ENCODE results near the gene LRRC36.

Gene LRRC36

GRCh38 chr16:67378642-67379041 lies 52.0 kb downstream of the LRRC36 start:
- no peaks in the 10 kb centered on the region for H3K27me3 ChIP-seq (ENCODE audit: insufficient read depth, poor library complexity, severe bottlenecking)
- no peak overlapping the region for H3K27ac ChIP-seq (replicated peaks)
- no peak overlapping the region for H3K4me3 ChIP-seq (replicated peaks; ENCODE audit: insufficient read depth, low read length)
- no peak for DNase-seq (ENCODE audit: low read depth in 1 of 2, low spot score in 1 of 2)
- TF ChIP-seq SPI1 (IDR thresholded peaks at IDR 0.05; ENCODE audit: borderline replicate concordance, low read depth) (no peak), CTCF (IDR thresholded peaks at IDR 0.05; ENCODE audit: insufficient read depth, low read length) (no peak), POLR2AphosphoS5 (IDR thresholded peaks at IDR 0.05; ENCODE audit: low read depth) (no peak), GABPA (IDR thresholded peaks at IDR 0.05; ENCODE audit: low read depth) (no peak)
- TF ChIP-seq, protein P1, sequence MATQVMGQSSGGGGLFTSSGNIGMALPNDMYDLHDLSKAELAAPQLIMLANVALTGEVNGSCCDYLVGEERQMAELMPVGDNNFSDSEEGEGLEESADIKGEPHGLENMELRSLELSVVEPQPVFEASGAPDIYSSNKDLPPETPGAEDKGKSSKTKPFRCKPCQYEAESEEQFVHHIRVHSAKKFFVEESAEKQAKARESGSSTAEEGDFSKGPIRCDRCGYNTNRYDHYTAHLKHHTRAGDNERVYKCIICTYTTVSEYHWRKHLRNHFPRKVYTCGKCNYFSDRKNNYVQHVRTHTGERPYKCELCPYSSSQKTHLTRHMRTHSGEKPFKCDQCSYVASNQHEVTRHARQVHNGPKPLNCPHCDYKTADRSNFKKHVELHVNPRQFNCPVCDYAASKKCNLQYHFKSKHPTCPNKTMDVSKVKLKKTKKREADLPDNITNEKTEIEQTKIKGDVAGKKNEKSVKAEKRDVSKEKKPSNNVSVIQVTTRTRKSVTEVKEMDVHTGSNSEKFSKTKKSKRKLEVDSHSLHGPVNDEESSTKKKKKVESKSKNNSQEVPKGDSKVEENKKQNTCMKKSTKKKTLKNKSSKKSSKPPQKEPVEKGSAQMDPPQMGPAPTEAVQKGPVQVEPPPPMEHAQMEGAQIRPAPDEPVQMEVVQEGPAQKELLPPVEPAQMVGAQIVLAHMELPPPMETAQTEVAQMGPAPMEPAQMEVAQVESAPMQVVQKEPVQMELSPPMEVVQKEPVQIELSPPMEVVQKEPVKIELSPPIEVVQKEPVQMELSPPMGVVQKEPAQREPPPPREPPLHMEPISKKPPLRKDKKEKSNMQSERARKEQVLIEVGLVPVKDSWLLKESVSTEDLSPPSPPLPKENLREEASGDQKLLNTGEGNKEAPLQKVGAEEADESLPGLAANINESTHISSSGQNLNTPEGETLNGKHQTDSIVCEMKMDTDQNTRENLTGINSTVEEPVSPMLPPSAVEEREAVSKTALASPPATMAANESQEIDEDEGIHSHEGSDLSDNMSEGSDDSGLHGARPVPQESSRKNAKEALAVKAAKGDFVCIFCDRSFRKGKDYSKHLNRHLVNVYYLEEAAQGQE (IDR thresholded peaks at IDR 0.05; ENCODE audit: insufficient replicate concordance, low read depth) = no peak

DNA sequence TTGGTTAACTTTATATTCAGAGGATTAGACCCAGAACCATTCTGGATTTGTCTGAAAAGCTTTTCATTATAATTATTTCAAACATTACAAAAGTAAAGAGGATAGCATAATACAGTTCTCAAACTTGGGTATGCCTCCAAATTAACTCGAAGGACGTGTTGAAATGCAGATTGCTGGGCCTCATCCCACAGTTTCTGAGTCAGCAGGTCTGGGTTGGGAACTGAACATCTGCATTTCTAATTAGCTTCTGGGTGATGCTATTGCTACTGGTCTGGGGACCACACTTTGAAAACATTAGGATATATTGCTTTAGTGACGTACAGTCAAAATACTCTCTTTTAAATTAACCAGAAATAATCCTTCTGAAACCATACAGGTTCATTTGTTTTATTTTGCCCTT lies 56.7 kb downstream of the LRRC36 start:
- TF ChIP-seq CTCF (IDR thresholded peaks at IDR 0.05; ENCODE audit: insufficient read depth, low read length) (no peak), GABPA (IDR thresholded peaks at IDR 0.05; ENCODE audit: low read depth) (no peak), SPI1 (IDR thresholded peaks at IDR 0.05; ENCODE audit: borderline replicate concordance, low read depth) (no peak), POLR2AphosphoS5 (IDR thresholded peaks at IDR 0.05; ENCODE audit: low read depth) (no peak)
- TF ChIP-seq, protein P1 (IDR thresholded peaks at IDR 0.05; ENCODE audit: insufficient replicate concordance, low read depth) = no peak
- no peak for DNase-seq (ENCODE audit: low read depth in 1 of 2, low spot score in 1 of 2)
- H3K4me3 ChIP-seq (replicated peaks; ENCODE audit: insufficient read depth, low read length) = no peak overlapping the region
- H3K27me3 ChIP-seq (ENCODE audit: insufficient read depth, poor library complexity, severe bottlenecking) = no peaks in the 10 kb centered on the region
- H3K27ac ChIP-seq (replicated peaks) = no peak overlapping the region

DNA sequence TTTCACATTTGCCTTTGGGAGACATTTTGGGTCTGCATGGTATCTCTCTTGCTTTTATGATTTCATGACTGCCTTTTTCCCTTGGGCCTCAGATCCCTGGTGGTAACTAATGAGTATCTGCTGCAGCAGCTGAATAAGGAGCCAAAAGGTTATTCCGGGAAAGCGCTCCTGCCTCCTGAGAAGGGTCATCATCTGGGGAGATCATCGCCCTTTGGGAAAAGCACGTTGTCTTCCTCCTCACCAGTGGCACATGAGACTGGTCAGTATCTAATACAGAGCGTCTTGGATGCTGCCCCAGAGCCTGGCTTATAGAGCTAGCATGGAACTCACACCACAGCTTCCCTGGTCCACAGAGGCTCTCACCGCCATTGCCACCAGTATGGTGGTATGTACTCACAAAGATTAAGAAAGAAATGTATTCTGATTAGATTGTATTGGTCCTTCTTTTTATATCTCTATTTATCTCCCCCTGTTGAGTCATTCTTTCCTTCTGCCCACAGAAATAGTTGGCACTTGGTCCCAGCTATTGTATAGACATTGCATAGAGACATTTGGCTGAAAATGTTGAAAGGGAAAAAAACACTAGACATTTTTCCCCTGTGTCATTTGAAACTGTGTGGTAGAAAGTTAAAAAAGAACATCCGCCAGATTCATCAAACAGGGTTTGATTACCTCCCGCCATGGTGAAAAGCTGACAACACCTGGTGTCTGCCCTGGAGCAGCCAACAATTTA lies 58.3 kb downstream of the LRRC36 start:
- DNase-seq (ENCODE audit: low read depth in 1 of 2, low spot score in 1 of 2) = no peak
- TF ChIP-seq CTCF (IDR thresholded peaks at IDR 0.05; ENCODE audit: insufficient read depth, low read length) = no peak
- no peak for TF ChIP-seq GABPA (IDR thresholded peaks at IDR 0.05; ENCODE audit: low read depth)
- TF ChIP-seq SPI1 (IDR thresholded peaks at IDR 0.05; ENCODE audit: borderline replicate concordance, low read depth) = no peak
- TF ChIP-seq, protein P1 (IDR thresholded peaks at IDR 0.05; ENCODE audit: insufficient replicate concordance, low read depth) = no peak
- TF ChIP-seq POLR2AphosphoS5 (IDR thresholded peaks at IDR 0.05; ENCODE audit: low read depth) = no peak
- no peaks in the 10 kb centered on the region for H3K27me3 ChIP-seq (ENCODE audit: insufficient read depth, poor library complexity, severe bottlenecking)
- no peak overlapping the region for H3K27ac ChIP-seq (replicated peaks)
- H3K4me3 ChIP-seq (replicated peaks; ENCODE audit: insufficient read depth, low read length) = no peak overlapping the region
